Measurements from ENCODE around the gene DNAJC21.

The DNAJC21 gene

GRCh38 chr5:34944044-34944443 is 14.7 kb downstream of the DNAJC21 start:
- TF ChIP-seq REST (IDR thresholded peaks at IDR 0.05; ENCODE audit: insufficient read depth in 1 of 2, low read depth in 2 of 2, low read length in 2 of 2) (no peak), FOXP2 (optimal IDR thresholded peaks at IDR 0.05; ENCODE audit: borderline replicate concordance, extremely low read depth, extremely low read length, insufficient read depth) (no peak), POLR2AphosphoS5 (IDR thresholded peaks at IDR 0.05; ENCODE audit: low read depth, low read length) (no peak), SIN3A (IDR thresholded peaks at IDR 0.05; ENCODE audit: borderline replicate concordance, insufficient read depth, low read length) (no peak), TAF1 (IDR thresholded peaks at IDR 0.05; ENCODE audit: borderline replicate concordance, insufficient read depth, low read length) (no peak)

- no peak for TF ChIP-seq REST (IDR thresholded peaks at IDR 0.05; ENCODE audit: insufficient read depth in 1 of 2, low read depth in 2 of 2, low read length in 2 of 2)
- TF ChIP-seq POLR2AphosphoS5 (IDR thresholded peaks at IDR 0.05; ENCODE audit: low read depth, low read length): no peak
- TF ChIP-seq SIN3A (IDR thresholded peaks at IDR 0.05; ENCODE audit: borderline replicate concordance, insufficient read depth, low read length): no peak
- no peak for TF ChIP-seq FOXP2 (optimal IDR thresholded peaks at IDR 0.05; ENCODE audit: borderline replicate concordance, extremely low read depth, extremely low read length, insufficient read depth)
- TF ChIP-seq TAF1 (IDR thresholded peaks at IDR 0.05; ENCODE audit: borderline replicate concordance, insufficient read depth, low read length): no peak
These were observed 15.2 kb downstream of the DNAJC21 start for GRCh38 chr5:34944460-34945047.

GRCh38 chr5:34957321-34957720 is 28.0 kb downstream of the DNAJC21 start:
- no peak for TF ChIP-seq REST (IDR thresholded peaks at IDR 0.05; ENCODE audit: insufficient read depth in 1 of 2, low read depth in 2 of 2, low read length in 2 of 2)
- TF ChIP-seq SIN3A (IDR thresholded peaks at IDR 0.05; ENCODE audit: borderline replicate concordance, insufficient read depth, low read length): no peak

GRCh38 chr5:34957857-34958690 is 28.7 kb downstream of the DNAJC21 start:
- no peak for TF ChIP-seq REST (IDR thresholded peaks at IDR 0.05; ENCODE audit: insufficient read depth in 1 of 2, low read depth in 2 of 2, low read length in 2 of 2)
- TF ChIP-seq TAF1 (IDR thresholded peaks at IDR 0.05; ENCODE audit: borderline replicate concordance, insufficient read depth, low read length): no peak
- no peak for TF ChIP-seq SIN3A (IDR thresholded peaks at IDR 0.05; ENCODE audit: borderline replicate concordance, insufficient read depth, low read length)
- TF ChIP-seq POLR2AphosphoS5 (IDR thresholded peaks at IDR 0.05; ENCODE audit: low read depth, low read length): no peak
- no peak for TF ChIP-seq FOXP2 (optimal IDR thresholded peaks at IDR 0.05; ENCODE audit: borderline replicate concordance, extremely low read depth, extremely low read length, insufficient read depth)
